ENCODE data around the gene PBX2.

GRCh38 chr6:32179766-32180405 lies 10.1 kb downstream of the PBX2 start:
- TF ChIP-seq CTCF (IDR thresholded peaks at IDR 0.05; ENCODE audit: poor library complexity): no peak
- no peak for TF ChIP-seq EZH2 (IDR thresholded peaks at IDR 0.05; ENCODE audit: borderline replicate concordance)
- TF ChIP-seq EZH2phosphoT487 (IDR thresholded peaks at IDR 0.05; ENCODE audit: low read depth, severe bottlenecking, unreplicated experiment): no peak

Data from hepatocyte (in vitro differentiated cells).